NOMO-1 treated with DMSO at 0.1 percent for 48 hours (cell line): ENCODE data around the gene AQP4.

Experiments
- DNase-seq: peaks from one replicate; lab custom pipeline; 2025; ENCODE audit not compliant: unreplicated experiment; lab: John Stamatoyannopoulos, UW

AQP4 gene

GRCh38 chr18:26840965-26841364, 24.5 kb downstream of the AQP4 start:
- DNase-seq = no peak

- DNase-seq = no peak
Measured at GRCh38 chr18:26839609-26840008, 25.9 kb downstream of the AQP4 start.

- no peak for DNase-seq
Measured at GRCh38 chr18:26832302-26832701, 33.2 kb downstream of the AQP4 start.

DNA sequence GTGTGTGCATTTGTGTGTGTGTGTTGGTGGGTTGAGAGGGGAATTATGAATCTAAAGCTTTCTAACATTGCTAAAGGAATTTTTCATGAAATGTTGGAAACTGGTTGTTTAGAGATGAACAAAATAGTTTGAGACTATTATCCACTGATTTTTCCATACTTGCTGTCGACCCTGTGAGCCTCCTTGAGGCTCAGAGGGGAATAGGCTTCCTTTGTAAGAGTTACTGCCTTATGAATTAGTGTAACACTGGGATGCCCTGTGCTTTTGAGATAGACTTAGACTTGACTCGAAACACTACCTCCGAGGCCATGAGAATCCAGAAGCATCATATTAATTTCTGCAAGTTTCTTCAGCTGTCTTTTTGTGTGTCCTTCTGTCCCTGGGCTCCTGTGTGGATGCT, 37.9 kb downstream of the AQP4 start:
- DNase-seq = no peak

DNA sequence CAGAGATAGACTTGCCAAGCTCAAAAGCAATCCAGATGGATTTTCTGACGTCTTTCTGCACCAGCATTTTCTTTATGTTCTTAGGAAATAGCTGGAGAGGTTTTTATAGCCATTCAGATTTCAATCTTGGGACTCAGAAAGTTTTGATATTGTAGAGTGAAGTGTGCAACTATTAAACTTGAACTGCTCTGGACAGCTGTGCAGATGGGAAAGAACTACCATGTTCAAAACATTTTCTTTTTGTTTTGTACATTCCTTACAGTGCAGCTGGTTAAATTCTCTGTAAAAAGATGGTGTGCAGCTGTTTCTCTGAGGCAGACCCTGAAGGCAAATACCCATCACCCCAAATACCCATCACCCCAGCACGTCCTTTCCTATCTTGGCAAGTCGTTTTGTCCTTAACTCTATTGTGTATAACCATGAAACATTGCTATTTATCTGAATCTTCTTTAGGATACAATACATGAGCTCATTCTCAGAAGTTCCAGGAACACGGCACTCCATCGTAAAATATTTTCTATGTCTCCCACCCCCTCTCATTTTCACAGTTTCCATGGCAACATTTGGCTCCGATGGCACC, 38.8 kb downstream of the AQP4 start:
- no peak for DNase-seq

DNA sequence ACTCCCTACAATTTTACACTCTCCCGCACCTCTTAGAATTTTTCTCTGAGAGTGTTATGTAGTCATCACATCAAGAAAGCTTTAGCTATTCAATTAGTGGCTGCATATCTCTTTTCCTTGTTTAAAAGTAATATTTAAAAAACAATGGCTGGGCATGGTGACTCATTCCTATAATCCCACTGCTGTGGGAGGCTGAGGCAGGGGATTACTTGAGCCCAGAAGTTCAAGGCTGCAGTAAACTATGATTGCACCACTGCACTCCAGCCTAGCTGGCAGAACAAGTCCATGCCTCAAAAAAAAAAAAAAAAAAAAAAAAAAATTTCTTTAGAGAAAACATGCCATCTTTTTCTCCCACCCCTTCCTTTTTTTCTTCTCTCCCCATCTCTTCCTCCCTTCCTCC, 44.3 kb downstream of the AQP4 start:
- no peak for DNase-seq

DNA sequence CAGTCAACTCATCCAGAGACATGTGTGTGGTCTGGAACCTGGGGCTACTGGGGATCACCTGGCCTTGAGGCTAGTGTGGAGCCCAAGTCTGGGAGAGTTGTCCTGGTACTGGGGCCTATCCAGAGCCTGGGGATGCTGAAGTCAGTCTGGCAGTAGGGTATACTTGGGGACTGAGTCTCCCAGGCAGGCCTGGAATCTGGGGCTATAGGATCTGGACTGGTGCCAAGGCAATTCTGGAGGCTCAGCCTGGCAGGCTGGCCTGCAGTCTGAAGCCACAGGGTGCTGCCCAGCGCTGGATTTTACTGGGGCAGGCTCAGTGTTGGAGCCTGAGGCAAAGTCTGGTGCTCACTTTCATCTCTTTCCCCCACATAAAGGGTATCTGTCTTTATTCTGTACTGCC, 46.5 kb downstream of the AQP4 start:
- DNase-seq = no peak

DNA sequence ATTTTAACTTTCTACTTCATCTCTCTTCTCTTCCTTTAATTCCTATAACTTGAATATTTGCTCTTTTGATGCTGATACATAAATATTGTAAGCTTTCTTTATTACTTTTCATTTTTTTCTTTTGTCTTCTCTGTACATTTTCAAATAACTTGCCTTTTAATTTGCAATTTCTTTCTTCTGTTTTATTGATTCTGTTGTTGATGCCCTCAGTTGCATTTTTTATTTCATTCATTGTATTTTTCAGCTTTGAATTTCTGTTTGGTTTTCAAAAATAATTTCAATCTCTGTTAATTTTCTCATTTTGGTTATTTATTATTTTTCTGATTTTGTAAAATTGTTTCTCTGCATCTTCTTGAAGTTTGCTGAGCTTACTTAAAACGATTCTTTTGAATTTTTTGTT, 47.0 kb downstream of the AQP4 start:
- DNase-seq = no peak

- peak; percentile 47 for DNase-seq
Measured at GRCh38 chr18:26813043-26813442, 52.5 kb downstream of the AQP4 start.

GRCh38 chr18:26812462-26812861, 53.0 kb downstream of the AQP4 start:
- DNase-seq = no peak

GRCh38 chr18:26809346-26809745, 56.2 kb downstream of the AQP4 start:
- peak; percentile 73 for DNase-seq

DNA sequence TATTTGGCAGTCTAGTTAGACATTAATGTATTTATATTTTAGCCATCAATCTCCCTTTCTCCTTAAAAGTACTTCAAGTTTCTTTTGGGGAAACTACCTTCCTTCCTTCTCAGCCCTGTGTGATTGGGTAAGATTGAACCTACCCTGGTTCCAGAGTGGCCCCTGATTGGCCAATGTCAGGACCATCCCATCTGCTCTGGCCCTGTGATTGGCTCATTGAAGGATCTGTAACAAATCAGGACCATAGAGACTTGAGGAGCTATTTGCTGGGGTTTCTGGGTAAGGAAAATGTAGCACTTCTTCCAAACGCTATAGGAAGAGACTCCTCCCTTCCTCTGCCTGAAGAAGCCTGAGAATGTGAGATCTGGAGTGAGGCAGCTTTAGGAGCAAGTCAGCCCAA, 59.3 kb downstream of the AQP4 start:
- no peak for DNase-seq

- no peak for DNase-seq
Measured at GRCh38 chr18:26804519-26804918, 61.0 kb downstream of the AQP4 start.

DNA sequence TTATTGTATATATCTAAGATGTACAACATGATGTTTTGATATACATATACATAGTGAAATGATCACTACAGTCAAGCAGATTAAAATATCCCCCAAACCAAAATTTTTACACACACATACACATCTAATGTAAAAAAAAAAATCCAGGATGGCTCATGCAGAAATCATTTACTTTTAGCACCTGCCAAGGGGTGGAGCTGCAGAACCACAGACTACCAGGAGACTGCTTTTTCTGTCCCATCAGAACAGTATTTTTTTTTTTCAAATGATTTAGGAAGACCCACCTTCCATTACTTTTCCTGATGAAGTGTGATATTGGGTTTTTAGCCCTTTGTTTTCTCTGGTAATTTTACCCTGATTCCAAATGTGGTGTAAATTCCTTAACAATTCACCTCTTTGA, 61.9 kb downstream of the AQP4 start:
- DNase-seq = no peak

GRCh38 chr18:26802330-26803200, 62.9 kb downstream of the AQP4 start:
- no peak for DNase-seq
